Measurements from ENCODE around the gene CFAP100.

Gene CFAP100

DNA sequence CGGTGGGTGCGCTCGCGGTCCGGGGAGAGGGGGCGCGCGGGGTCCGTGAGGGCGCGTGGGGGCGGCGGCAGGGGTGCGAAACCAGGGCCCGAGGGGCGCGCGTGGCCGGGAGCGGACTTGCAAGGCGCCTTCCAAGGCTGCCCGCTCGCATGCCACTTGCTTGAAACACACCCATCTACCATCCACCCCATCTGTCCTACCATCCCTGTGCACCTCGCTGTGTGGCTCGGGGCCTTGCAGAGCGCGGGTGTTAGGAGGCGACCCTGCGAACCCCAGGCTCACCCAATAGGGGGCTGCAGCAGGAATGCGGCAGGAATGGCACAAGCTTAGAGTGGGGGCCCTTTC is 240 bp downstream of the CFAP100 start:
- intact Hi-C loops (cut with DNase I): loop anchor here (10.0 kb wide), 1 partner anchor 80 kb away; the partner anchor contains the start of gene ZXDC
- DNase-seq: peak in 1 of 42 donors; percentile 17

DNA sequence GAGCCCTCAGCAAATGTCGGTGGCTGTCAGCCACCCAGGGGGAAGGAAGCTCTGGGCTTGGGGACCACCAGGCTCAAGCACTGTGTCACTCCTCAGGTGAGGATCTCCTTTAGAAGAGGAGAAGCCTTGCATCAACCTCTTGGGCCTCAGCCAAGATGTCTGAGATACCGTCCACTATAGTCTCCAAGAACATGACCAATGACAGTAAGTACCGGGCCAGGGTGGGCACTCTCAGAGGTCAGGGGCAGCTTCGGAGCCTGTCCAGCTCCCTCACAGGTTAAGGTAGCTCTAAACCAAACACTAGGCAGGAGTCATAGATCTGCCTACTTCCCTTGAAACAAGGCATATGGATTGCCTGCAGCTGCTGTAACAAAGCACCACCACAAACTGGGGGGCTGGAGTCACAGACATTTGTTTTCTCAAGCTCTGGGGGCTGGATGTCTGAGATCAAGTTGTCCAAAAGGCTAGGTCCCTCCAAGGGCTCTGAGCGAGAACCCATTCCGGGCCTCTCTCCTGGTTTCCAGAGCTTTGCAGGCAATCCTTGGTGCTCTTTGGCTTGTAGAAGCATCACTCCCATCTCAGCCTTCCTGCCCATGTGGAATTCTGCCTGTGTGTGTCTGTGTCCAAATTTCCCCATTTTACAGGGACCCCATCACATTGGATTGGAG is 1.3 kb downstream of the CFAP100 start:
- peak in 3 of 42 donors; percentile 9 to 25 (median 10) for DNase-seq
- intact Hi-C loops (cut with DNase I): loop anchor here (10.0 kb wide), 1 partner anchor 79 kb away; the partner anchor contains the start of gene ZXDC

DNA sequence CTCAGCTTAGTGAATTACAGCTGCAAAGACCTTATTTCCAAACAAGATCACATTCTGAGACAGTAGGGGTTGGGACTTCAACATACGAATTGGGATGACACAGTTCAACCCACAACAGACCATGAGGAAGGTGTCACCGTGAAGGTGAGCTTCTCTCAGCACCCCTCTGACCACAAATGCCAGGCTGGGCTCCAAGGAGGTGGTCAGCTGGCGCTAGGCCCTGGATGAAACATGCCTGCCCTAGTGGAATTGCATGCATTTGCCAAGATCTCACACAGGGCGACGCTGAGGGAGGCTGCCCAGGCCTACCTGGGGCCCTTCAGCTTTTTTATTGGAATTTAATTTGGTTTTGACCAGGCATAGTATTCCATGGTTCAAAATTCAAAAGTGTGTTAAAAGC is 1.8 kb downstream of the CFAP100 start:
- intact Hi-C loops (cut with DNase I): loop anchor here (10.0 kb wide), 1 partner anchor 78 kb away; the partner anchor contains the start of gene ZXDC
- DNase-seq: peak in 2 of 42 donors; percentile 14 to 23

DNA sequence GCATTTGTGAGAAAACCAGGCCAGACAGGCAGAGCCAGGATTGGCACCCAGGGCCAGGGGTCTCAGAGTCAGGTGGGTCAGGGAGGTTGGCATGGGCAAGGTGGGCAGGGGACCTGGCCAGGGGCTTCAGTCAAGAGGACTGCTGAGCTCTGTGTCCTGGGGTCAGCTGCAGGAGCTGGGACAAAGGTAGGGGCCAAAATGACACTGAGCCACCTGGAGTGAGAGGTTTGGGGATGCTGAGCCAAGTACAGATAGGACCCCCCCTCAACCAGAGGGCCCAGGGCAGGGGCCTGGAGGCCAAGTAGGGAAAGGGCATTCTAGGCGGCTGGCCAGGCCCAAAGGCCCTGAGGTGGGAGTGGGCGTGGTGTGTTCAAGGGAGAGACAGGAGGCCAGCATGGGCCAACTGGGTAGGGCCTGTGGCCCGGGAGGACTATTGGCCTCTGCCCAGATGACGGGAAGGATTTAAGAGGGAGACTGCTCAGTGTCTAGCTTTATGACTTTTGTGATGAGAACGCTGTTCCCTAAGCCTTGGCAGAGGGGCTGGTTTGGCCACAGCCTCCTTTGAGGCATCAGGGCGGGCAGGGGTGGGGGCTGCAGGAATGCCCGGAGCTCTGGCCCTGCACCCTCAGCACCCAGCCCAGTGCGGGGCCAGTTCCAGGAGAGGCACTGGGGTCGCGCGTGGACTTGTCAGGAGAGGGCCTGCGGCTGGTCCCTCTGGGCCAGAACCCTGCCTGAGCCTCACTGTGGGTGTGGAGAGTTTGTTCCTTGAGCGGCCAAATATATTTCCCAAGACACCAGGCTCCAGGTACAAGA is 3.1 kb downstream of the CFAP100 start:
- intact Hi-C loops (cut with DNase I): loop anchor here (10.0 kb wide), 1 partner anchor 77 kb away; the partner anchor contains the start of gene ZXDC

DNA sequence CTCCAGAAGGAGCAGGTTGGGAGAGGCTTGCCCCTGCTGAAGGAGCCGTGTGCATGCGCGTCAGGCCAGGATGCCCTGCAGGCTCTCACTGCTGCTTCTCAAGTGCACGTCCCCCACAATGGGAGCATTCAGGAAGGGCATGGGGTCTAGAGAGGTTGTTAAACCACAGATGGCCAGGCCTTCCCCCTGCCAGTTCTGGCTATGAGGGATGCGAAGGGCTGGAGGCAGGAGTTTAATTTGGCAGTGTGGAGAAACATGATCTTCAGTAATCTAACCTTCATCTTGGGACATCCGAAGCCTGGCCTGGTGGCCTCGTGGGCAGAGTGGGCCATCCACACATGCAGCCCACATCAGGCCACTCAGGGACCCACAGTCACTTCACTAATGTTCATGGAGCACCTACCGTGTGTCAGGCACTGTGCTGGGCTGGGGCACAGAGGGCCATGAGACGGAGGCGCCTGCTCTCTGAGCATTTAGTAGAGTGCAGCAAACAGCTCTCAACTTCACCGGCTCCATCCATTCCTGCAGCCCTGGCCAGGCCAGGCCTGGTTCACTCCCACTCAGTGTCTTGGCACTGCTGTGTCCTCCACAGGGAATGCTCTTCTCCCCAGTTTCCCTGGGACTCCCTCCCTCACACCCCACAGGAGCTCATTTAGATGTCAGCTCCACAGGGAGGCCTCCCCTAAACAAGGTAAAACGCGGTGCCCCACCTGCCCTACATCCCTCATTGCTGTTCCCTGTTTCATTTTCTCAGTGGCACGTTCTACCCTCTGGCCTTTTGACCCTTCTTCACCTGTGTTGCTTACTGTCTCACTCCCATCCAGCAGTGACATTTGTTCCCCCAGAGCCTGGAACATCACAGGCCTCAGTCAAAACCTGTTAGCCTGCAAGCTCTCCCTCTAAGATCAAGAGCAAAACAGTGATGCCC is 4.0 kb downstream of the CFAP100 start:
- peak in 2 of 42 donors; percentile 9 to 14 for DNase-seq
- intact Hi-C loops (cut with DNase I): loop anchor here (10.0 kb wide), 1 partner anchor 76 kb away; the partner anchor contains the start of gene ZXDC

More for the DNA sequence above, 3.1 kb downstream of the CFAP100 start:
- DNase-seq: peak in 3 of 42 donors; percentile 4 to 18 (median 9)

DNA sequence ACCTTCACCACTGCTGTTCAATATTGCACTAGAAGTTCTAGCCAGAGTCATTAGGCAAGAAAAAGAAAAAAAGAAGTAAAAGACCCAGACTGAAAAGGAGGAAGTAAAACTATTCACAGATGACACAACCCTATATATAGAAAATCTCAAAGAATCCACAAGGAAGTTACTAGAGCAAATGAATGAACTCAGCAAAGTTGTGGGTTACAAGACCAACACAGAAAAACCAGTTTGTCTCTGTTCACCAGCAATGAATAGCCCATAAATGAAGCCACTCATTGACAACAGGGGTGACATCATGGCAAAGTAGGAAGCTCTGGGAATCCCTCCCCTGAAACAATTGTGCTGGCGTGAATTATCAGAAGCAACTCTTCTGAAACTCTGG is 4.6 kb downstream of the CFAP100 start:
- intact Hi-C loops (cut with DNase I): loop anchor here (10.0 kb wide), 1 partner anchor 75 kb away; the partner anchor contains the start of gene ZXDC
- peak in 1 of 42 donors; percentile 31 for DNase-seq

DNA sequence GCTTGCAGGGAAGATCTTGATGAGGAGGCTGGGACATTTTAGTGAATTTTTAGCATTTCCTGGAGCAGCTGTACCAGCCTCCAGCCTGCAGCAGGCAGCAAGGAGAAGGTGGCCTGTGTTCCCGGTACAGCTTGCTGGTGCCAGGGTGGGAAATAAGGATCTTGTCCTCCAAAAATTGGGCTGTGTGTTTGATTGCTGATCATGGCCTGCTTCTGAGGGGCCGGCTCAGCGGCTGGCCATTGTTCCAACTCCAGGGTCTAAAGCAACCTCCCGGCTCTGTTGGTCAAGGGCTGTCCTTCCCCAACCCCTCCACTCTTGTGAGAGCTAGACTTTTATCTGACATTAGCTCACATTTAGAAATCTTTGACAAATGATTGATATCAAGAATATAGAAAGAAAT is 5.0 kb downstream of the CFAP100 start:
- peak in 3 of 42 donors; percentile 6 to 19 (median 7) for DNase-seq
- intact Hi-C loops (cut with DNase I): loop anchor here (10.0 kb wide), 1 partner anchor 75 kb away; the partner anchor contains the start of gene ZXDC

DNA sequence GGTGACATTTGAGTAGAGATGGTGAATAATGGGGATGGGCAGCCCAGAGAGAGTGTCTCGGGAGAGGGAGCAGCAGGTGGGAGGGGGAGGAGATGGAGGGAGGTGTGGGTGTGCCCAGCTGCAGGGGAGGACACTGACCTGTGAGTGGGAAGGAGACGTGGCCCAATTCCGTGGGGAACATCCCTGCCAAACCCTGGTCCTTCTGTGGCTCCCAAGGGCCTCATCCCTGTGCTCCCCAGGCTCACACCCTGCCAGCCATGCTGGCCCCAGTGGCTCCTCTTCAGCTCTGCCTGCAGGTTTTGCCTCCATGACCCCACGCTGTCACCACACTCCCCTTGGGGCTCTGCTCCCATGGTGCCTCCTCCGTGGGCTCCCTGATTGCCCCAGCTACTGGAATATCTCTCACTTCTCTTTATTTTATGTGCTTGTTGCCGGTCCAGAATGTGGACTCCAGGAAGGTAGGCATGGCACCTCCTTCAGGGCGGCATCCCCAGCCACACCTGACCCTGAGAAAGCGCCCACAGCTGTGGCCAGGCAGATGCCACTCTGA is 7.0 kb downstream of the CFAP100 start:
- intact Hi-C loops (cut with DNase I): no loop called here
- peak in 2 of 42 donors; percentile 6 to 15 for DNase-seq

DNA sequence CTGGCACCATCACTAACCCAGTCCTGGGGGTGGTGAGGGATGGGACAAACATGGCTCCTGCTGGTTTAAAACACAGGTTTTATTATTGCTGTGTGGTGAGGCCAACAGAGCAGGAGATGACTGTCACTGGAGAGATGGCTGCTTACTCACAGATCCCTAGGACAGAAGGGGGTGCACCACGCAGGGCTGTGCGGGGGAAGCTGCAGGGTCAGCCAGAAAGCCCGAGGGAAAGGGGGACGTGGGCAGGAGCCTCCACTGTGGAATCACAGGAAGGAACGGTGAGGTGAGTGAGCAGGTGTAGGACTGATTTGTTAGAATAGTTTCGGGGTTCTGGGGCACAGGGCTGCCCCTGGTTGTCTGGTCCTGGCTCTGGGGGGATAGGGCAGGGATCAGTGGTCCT is 7.5 kb downstream of the CFAP100 start:
- intact Hi-C loops (cut with DNase I): no loop called here
- peak in 3 of 42 donors; percentile 4 to 18 (median 16) for DNase-seq

DNA sequence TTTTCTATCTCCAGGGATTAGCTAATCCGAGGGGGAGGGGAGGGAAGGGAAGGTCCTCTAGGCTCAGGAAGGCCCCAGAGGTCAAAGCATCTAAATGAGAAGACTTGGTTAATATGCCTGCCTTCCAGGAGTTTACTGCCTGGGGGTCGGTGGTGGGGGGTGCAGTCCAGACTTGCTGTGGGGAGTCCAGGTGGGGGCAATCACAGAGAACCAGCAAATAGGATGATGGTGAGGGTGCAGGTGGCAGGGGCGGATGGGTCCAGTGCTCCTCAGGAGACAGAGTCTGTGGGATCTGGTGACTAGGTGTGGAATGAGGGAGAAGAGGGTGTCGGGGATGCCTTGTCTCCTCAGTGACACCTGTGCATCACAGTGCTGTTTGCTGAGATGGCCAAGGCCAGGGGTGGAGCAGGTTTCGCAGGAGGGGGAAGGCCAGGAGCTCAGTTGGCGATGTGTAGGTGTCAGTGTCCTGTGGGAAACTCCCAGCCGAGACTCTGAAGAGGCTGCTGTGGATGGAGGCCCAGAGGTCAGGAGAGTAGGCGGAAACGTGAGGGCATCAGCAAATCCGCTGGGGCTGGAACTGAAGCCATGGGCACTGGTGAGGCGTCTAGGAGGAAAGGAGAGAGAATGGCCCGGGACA is 8.1 kb downstream of the CFAP100 start:
- DNase-seq: peak in 4 of 42 donors; percentile 3 to 22 (median 14)

DNA sequence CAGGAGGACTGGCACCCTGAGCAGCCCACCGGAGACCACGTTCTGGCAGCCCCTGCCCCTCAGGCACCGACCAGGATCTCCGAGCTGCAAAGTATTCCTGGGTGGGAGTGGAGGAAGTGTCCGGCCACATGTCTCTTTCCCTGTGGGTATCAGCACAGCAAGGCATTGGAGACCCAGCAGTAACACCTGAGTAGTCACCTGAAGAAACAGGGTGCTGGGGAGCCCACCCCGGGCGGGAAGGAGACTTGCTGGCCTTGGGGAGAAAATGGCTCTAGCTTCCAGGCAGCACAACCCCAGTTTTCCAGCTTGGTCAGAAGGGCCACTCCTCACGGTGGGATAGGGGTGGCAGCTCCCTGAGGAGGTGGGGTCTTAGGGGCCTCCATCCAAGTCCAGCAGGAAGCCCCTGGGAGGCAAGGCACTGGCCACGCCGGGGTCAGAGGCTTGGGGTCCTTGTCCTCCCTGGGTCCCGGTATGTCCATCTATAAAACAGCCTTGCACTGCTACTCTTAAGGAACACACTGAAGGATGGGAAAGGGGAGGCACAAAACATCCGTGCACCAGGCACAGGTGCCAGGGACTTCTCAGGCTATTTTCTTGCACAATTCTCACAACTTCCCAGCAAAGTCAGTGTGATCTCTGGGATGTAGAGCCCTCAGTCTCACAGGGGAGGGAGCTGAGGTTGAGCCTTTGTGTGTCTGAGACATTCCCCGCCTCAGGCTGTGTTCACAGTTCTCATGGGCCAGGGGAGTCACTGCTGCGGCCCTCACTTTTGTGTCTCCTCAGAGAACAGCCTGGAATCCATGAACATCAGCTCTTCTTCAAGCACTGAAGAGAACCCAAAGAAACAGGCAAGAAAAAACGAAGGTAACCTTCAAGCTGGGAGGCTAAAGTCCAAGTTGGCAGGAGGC is 11.9 kb downstream of the CFAP100 start:
- intact Hi-C loops (cut with DNase I): no loop called here
- peak in 4 of 42 donors; percentile 14 to 31 (median 22) for DNase-seq

More for the DNA sequence above, 8.1 kb downstream of the CFAP100 start:
- intact Hi-C loops (cut with DNase I): no loop called here

DNA sequence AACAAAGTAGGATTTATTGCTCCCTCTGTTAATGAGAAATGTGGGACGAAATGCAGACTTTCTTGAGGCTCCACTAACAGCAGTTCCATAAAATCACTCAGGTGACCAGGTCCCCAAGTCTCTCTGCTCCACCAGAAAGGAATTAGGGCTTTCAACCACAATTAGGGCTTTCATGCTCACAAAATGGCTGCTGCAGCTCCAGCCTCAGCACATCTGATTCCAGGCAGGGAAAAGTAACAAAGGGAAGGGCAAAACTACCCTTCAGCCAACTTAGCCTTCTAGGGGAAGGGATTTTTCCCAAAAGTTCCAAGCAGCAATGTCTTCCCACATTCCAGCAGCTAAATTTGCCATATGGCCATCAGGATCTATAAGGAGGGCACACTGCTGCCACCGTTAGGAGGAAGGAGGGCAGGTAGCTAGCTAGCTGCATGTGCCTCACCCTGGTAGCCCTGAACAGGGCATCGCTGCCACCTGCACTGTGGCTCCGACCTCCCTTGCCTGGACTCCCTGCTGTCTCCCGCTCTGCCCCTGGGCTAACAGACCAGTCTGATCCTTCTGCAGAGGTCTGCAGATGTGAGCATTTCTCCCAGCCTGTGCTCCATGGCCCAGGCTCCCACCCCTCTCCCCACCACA is 12.8 kb downstream of the CFAP100 start:
- intact Hi-C loops (cut with DNase I): no loop called here
- DNase-seq: peak in 2 of 42 donors; percentile 22 to 31

DNA sequence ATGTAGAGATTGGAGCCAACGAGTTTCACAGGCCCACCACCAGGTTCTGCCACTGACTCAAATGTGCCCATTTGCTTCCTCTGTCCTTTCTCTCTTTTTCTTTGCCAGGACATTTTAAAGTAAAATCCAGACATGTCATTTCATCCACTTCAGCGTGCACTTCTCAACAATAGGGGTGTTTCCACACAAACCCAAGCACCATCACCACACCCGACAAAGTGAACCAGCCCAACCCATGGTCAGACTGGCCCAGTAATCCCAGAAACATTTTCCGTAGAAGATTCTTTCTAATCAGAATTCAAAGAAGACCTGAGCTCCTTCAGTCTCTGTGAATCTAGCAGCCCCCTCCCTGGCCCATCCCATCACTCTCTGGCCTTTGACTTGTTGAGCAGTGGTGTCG is 13.4 kb downstream of the CFAP100 start:
- intact Hi-C loops (cut with DNase I): no loop called here
- peak in 1 of 42 donors; percentile 30 for DNase-seq

DNA sequence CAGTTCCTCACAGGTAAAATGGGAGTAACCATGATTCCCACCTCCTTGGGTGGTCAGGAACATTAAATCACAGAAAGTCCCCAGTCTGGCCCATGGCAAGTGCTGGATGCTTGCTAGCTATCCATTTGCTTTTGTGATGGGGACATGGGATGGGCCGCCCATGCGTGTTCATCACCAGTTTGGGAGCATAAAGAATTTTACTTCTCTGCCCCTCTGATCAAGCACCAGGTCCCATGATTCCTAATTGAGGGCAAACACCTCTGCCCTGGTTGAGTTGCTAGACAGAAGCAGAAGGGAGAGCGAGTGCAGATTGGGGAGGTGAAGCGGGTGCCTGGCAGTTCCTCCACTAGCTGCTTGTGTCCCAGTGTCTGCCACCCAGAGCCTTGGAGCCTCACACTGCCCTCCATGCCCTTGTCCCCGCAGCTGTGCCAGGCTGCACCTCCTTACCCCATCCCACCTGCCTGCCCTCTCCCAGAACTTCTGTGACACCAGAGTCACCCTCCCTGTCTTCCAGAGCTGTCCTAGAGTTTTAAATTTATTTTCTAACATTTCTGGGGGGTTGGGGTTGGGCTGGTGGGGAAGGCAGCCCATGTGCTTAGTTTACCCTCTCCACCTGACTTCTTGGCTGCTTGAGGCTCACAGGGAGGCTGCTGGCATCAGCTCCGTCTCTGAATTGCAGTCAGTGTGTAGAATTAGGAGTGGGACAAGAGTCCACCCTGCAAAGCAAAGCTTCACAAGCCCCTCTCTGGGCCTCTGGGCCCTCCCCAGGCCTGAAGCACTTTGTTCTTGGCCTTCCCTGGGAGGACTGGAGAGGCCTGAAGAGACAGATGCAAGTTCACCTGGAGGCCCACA is 18.4 kb downstream of the CFAP100 start:
- DNase-seq: peak in 5 of 42 donors; percentile 6 to 18 (median 8)
- intact Hi-C loops (cut with DNase I): no loop called here

DNA sequence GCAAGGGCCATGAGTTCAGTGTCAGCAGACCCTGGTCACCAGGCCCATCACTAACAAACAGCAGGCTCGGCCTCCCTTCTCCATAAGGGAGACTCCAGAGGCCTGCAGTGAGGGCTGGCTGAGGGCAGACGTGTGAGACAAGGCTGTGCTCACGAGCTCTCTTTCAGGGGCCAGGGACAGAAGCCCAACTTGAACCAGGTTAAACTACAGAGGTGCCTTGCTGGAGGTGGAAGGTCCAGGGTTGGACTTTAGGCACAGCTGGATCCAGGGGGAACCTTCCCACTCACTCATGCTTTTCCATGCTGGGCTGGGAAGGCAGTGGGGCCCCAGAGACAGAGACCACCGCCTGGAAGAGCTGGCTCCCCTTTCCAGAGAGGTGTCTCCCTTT is 19.0 kb downstream of the CFAP100 start:
- intact Hi-C loops (cut with DNase I): no loop called here
- peak in 3 of 42 donors; percentile 0 to 16 (median 3) for DNase-seq

Measured in head of caudate nucleus (tissue), 42 donors.